ENCODE data around the gene HPSE.
"Not testable (repeated sequence)": the region's sequence is repeated elsewhere in the genome, so short reads cannot be mapped to it uniquely, and the experiment has no call there.

The HPSE gene

DNA sequence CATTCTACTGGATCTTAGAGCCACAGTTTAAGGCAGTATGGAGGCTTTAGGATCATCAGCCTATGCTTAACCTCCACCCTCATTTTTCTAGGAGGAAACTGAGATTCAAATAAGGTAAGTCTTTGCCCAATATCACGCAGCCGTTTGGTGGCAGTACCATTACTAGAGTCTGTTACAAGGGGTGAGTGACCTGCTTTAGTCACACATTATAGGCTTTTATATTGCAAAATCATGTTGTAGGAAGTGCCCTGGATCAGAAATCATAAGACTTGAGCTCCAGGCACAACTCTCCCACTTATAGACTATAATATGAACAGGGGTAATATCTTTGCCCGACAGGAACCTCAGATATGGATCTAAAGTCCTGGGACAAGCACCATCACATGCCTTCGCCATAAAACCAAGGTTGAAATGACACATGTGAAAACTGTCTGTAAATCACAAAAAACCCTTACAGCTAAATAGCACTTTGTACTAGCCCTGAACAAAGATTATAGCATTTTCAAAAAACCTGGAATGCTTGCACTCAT lies 19.2 kb downstream of the HPSE start:
- no peak for DNase-seq (ENCODE audit: extremely low read depth, low read depth)

GRCh38 chr4:83308672-83309071 lies 26.0 kb downstream of the HPSE start:
- DNase-seq (ENCODE audit: extremely low read depth, low read depth), result no peak
- H3K4me3 ChIP-seq (replicated peaks; ENCODE audit: low read depth, low read length), result no peak overlapping the region
- no peak for TF ChIP-seq CTCF (IDR thresholded peaks at IDR 0.05; ENCODE audit: low read depth, low read length, missing control alignments)

More for the DNA sequence above, 19.2 kb downstream of the HPSE start:
- no peak for TF ChIP-seq CTCF (IDR thresholded peaks at IDR 0.05; ENCODE audit: low read depth, low read length, missing control alignments)
- H3K4me3 ChIP-seq (replicated peaks; ENCODE audit: low read depth, low read length), result no peak overlapping the region

- H3K4me3 ChIP-seq (replicated peaks; ENCODE audit: low read depth, low read length), result no peak overlapping the region
- no peak for DNase-seq (ENCODE audit: extremely low read depth, low read depth)
- no peak for TF ChIP-seq CTCF (IDR thresholded peaks at IDR 0.05; ENCODE audit: low read depth, low read length, missing control alignments)
Observed at GRCh38 chr4:83307920-83308319, 26.7 kb downstream of the HPSE start.

DNA sequence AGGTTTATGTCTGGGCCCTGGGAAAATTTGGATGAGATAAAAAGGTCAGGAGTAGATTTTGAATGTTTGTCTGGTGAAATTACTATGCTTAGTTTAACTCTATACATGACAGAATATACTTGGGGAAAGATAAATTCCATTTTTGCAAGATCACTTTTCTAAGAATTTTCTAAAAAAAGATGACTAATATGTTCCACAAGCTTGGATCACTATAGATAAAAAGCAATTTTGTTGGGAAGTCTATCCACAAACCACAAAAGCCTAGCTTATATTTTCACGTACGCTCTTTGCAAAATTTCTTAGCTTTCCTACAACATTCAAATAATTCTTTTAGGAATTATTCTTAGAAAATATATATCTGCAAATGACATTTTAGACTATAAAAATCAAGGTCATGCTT lies 29.5 kb downstream of the HPSE start:
- DNase-seq (ENCODE audit: extremely low read depth, low read depth), result no peak
- no peak overlapping the region for H3K4me3 ChIP-seq (replicated peaks; ENCODE audit: low read depth, low read length)
- no peak for TF ChIP-seq CTCF (IDR thresholded peaks at IDR 0.05; ENCODE audit: low read depth, low read length, missing control alignments)

DNA sequence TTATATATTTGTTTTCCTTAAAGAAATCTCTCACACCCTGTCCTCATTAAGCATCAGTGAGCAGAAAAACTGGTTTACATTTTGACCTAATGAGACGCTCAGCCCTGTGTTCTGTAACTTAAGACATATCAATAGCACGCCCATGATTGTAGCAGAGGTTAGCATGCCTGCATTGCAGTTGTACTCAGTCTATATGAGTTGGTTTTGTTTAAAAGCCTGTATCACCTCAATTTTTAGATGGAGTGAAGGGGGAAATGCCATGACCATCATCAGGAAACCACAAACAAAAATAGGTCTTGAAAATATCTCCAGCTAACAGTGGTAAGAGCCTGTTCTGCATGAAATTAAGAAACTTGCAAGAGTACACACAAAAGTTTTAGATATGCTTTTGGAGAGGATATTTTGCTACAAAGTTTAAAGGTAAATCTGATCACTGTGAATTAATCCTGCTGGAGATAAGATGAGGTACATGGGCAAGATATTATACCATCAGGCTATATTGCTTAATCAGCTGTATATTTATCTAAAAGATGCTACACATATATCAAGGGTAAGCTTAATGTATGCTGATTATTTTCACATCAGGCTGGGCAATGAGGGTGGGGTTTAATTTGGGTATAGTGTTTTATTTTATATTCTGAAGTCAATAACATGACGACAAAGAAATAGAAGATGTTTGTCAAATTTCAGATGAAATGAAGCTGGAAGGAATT lies 36.9 kb downstream of the HPSE start:
- H3K4me3 ChIP-seq (replicated peaks; ENCODE audit: low read depth, low read length), result no peak overlapping the region
- TF ChIP-seq CTCF (IDR thresholded peaks at IDR 0.05; ENCODE audit: low read depth, low read length, missing control alignments), result no peak
- DNase-seq (ENCODE audit: extremely low read depth, low read depth), result no peak

DNA sequence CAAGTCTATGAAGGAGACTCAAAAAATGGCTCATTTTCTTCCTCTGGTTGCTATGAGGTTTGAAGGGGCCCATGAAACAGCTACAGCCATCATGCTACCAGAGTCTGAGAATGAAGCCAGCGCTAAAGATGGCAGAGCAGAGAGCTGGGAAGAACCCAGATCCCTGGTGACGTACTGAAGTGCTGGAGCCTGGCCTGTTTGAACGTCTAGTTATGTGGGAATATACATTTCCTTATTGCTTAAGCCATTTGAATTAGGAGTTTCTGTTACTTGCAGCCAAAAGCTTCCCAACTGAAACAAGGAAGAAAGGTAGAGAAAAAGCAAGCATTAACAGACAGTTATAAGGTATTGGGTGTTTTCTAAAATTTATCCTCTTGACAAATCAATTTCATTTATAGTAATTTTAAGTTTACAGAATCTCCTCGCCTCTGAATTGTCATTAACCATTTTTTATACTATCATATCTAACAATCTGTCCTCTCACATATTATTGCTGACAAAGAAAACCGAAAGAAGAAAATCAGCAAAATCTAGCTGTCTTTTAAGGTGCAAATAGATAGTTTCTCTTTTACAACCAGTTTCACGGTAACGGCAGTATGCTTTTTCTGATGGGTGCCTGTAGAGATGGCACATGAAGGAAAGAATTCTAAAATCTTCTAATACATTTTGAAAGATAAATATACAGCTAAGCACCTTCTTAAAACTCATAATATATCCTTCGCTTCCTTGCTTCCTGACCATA lies 41.2 kb downstream of the HPSE start:
- H3K4me3 ChIP-seq (replicated peaks; ENCODE audit: low read depth, low read length), result no peak overlapping the region
- no peak for TF ChIP-seq CTCF (IDR thresholded peaks at IDR 0.05; ENCODE audit: low read depth, low read length, missing control alignments)
- DNase-seq (ENCODE audit: extremely low read depth, low read depth), result no peak

- not testable (repeated sequence) for H3K4me3 ChIP-seq (replicated peaks; ENCODE audit: low read depth, low read length); DNase-seq (ENCODE audit: extremely low read depth, low read depth)
Observed at GRCh38 chr4:83290059-83290774, 44.4 kb downstream of the HPSE start.

- DNase-seq (ENCODE audit: extremely low read depth, low read depth); H3K4me3 ChIP-seq (replicated peaks; ENCODE audit: low read depth, low read length): not testable (repeated sequence)
Observed at GRCh38 chr4:83288381-83288780, 46.3 kb downstream of the HPSE start.

Data from HFF-Myc (cell line).